ENCODE results near the gene LEP.

LEP gene

GRCh38 chr7:128211626-128212025 is 29.5 kb upstream of the LEP start:
- DNase-seq: peak in 1 of 2 experiments; percentile 44

GRCh38 chr7:128214463-128214862 is 26.6 kb upstream of the LEP start:
- DNase-seq: no peak

- no peak for DNase-seq
Measured at GRCh38 chr7:128215281-128215680, 25.8 kb upstream of the LEP start.

GRCh38 chr7:128215739-128216138 is 25.3 kb upstream of the LEP start:
- DNase-seq: no peak

- DNase-seq: no peak
Measured at GRCh38 chr7:128217030-128217805, 23.9 kb upstream of the LEP start.

GRCh38 chr7:128217967-128218652 is 23.0 kb upstream of the LEP start:
- DNase-seq: peak; percentile 8 to 28

- DNase-seq: no peak
Measured at GRCh38 chr7:128219636-128220035, 21.4 kb upstream of the LEP start.

- no peak for DNase-seq
Measured at GRCh38 chr7:128221929-128222403, 19.1 kb upstream of the LEP start.

- no peak for DNase-seq
Measured at GRCh38 chr7:128226132-128226980, 14.7 kb upstream of the LEP start.

- DNase-seq: no peak
Measured at GRCh38 chr7:128227271-128227670, 13.8 kb upstream of the LEP start.

GRCh38 chr7:128231021-128231420 is 10.1 kb upstream of the LEP start:
- DNase-seq: no peak

- DNase-seq: no peak
Measured at GRCh38 chr7:128231677-128232076, 9.4 kb upstream of the LEP start.

- no peak for DNase-seq
Measured at GRCh38 chr7:128233471-128233870, 7.6 kb upstream of the LEP start.

GRCh38 chr7:128234476-128235026 is 6.5 kb upstream of the LEP start:
- no peak for DNase-seq

GRCh38 chr7:128235471-128235870 is 5.6 kb upstream of the LEP start:
- DNase-seq: no peak

- no peak for DNase-seq
Measured at GRCh38 chr7:128236924-128237586, 4.0 kb upstream of the LEP start.

GRCh38 chr7:128239146-128239545 is 1.9 kb upstream of the LEP start:
- peak in 1 of 2 experiments; percentile 14 for DNase-seq

- no peak for DNase-seq
Measured at GRCh38 chr7:128242661-128243060, 1.6 kb downstream of the LEP start.

GRCh38 chr7:128243273-128243672 is 2.2 kb downstream of the LEP start:
- no peak for DNase-seq

- no peak for DNase-seq
Measured at GRCh38 chr7:128244861-128245260, 3.8 kb downstream of the LEP start.

GRCh38 chr7:128247108-128247507 is 6.0 kb downstream of the LEP start:
- no peak for DNase-seq

- no peak for DNase-seq
Measured at GRCh38 chr7:128247640-128248194, 6.6 kb downstream of the LEP start.
